Breast epithelium (tissue), 3 donors: ENCODE data around the gene PLCH2.

Source experiments
- POLR2A ChIP-seq: fragments of 450-650 bp; IDR thresholded peaks from one replicate; pipeline ENCODE4 v1.6.1; 2016; ENCODE audit warnings: antibody characterized with exemption, mild to moderate bottlenecking, moderate library complexity
- POLR2AphosphoS5 ChIP-seq, 3 donors: sonication (generic); formaldehyde crosslinking; IDR thresholded peaks; one replicate each; pipeline ENCODE4 v1.6.1; 2017; ENCODE audit warnings: antibody characterized with exemption in 3 of 3
- TF ChIP-seq, protein P1 (sequence below), 3 donors: fragments of 450-650 bp; IDR thresholded peaks; one replicate each; pipeline ENCODE4 v1.5.1; 2016 to 2017; ENCODE audit warnings: antibody characterized with exemption in 3 of 3, mild to moderate bottlenecking in 3 of 3, moderate library complexity in 3 of 3

DNA sequence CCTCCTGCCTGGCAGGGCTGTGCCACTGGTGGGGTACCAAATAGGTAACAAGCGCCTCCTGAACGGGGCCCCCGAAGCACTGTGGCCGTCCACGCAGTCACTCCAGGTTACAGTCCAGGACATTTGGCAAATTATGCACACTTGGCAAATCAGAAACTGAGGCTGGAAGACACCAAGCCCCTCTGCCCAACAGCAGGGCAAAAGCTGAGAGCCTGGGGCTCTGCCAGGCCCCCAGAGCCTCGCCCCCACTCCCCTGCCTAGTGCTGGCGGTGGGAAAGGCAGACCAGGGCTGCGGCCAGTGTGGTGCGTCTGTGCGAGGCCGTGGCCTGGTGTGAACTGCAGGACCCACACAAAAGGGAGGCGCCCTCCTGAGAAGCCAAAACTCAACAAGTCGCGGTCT is 40.9 kb downstream of the PLCH2 start:
- no peak for TF ChIP-seq POLR2AphosphoS5 (IDR thresholded peaks at IDR 0.05)
- TF ChIP-seq, protein P1, sequence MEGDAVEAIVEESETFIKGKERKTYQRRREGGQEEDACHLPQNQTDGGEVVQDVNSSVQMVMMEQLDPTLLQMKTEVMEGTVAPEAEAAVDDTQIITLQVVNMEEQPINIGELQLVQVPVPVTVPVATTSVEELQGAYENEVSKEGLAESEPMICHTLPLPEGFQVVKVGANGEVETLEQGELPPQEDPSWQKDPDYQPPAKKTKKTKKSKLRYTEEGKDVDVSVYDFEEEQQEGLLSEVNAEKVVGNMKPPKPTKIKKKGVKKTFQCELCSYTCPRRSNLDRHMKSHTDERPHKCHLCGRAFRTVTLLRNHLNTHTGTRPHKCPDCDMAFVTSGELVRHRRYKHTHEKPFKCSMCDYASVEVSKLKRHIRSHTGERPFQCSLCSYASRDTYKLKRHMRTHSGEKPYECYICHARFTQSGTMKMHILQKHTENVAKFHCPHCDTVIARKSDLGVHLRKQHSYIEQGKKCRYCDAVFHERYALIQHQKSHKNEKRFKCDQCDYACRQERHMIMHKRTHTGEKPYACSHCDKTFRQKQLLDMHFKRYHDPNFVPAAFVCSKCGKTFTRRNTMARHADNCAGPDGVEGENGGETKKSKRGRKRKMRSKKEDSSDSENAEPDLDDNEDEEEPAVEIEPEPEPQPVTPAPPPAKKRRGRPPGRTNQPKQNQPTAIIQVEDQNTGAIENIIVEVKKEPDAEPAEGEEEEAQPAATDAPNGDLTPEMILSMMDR (IDR thresholded peaks at IDR 0.05), result no peak
- TF ChIP-seq POLR2A, result no peak
